ENCODE data around the gene HMG20B. TPM values are rescaled to one million over a fixed set of nuclear protein-coding genes. Genes with fewer than 3 reads are reported as not detected.

Gene HMG20B
- total RNA-seq, 1 experiment from 2014 or later = 115 TPM

GRCh38 chr19:3620145-3620816 lies 47.5 kb downstream of the HMG20B start:
- intact Hi-C loops (cut with micrococcal nuclease; ENCODE audit: unreplicated experiment) = no loop called here
- TF ChIP-seq, protein P1, sequence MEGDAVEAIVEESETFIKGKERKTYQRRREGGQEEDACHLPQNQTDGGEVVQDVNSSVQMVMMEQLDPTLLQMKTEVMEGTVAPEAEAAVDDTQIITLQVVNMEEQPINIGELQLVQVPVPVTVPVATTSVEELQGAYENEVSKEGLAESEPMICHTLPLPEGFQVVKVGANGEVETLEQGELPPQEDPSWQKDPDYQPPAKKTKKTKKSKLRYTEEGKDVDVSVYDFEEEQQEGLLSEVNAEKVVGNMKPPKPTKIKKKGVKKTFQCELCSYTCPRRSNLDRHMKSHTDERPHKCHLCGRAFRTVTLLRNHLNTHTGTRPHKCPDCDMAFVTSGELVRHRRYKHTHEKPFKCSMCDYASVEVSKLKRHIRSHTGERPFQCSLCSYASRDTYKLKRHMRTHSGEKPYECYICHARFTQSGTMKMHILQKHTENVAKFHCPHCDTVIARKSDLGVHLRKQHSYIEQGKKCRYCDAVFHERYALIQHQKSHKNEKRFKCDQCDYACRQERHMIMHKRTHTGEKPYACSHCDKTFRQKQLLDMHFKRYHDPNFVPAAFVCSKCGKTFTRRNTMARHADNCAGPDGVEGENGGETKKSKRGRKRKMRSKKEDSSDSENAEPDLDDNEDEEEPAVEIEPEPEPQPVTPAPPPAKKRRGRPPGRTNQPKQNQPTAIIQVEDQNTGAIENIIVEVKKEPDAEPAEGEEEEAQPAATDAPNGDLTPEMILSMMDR (conservative IDR thresholded peaks at IDR 0.05) = no peak
- no peak for TF ChIP-seq EZH2 (IDR thresholded peaks at IDR 0.05; ENCODE audit: low read depth)
- Histone ChIP-seq H4K20me1 (ENCODE audit: insufficient read depth) (0 out of 2 replicates have a peak, but pooled peaks cover 2% of the 10 kb centered on the region), H3K27ac (no peak overlapping the region), H3K4me1 (replicated peaks; ENCODE audit: insufficient read depth) (peaks cover 2% of the 10 kb centered on the region; the same call in 1 of the 2 replicates), H3F3A (ENCODE audit: insufficient read depth, low read depth) (no peaks in the 10 kb centered on the region), H3K79me2 (ENCODE audit: low read depth) (peaks cover 13% of the 10 kb centered on the region), H3K4me2 (no peak overlapping the region), H3K4me3 (no peak overlapping the region), H3K9me3 (ENCODE audit: insufficient read depth, low read depth) (no peaks in the 10 kb centered on the region), H3K9me2 (ENCODE audit: insufficient read depth) (no peaks in the 10 kb centered on the region), H3K27me3 (ENCODE audit: insufficient read depth, low read depth) (no peaks in the 10 kb centered on the region), H2AFZ (no peak overlapping the region), H3K36me3 (ENCODE audit: low read depth) (no peaks in the 10 kb centered on the region)
- no TSS peak for BruUV-seq (replicated peaks)
- CTCF ChIA-PET = no interaction called here
- DNase-seq = no peak
- POLR2A ChIA-PET (ENCODE audit: unreplicated experiment) = no interaction called here

- no peaks in the 10 kb centered on the region for H3K27me3 ChIP-seq (ENCODE audit: insufficient read depth, low read depth)
- CTCF ChIA-PET = no interaction called here
Observed at GRCh38 chr19:3620817-3621547, 48.2 kb downstream of the HMG20B start.

DNA sequence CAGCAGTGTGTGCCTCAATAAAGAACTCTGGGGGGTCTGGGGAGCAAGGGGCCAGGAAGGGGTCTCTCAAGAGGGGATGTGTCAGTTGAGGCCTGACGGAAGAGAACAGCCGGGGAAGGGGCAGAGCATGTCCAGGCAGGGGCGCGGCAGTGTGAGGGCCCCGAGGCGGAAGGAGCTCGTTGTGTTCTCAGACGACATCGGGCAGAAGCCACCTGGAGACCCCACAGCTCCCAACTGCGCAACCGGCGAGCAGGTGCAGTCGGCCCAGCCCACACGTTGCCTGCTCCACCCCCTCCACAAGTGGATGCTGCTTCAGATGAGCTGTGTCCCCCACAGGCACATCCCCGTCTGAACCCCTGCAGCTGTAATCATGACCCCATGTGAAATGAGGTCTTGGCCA lies 48.9 kb downstream of the HMG20B start:
- BruUV-seq (replicated peaks) = no TSS peak
- peaks cover 25% of the 10 kb centered on the region for H3K79me2 ChIP-seq (ENCODE audit: low read depth)
- H3K27me3 ChIP-seq (ENCODE audit: insufficient read depth, low read depth) = no peaks in the 10 kb centered on the region
- ChIA-PET POLR2A (ENCODE audit: unreplicated experiment) (interaction anchor here (0.5 kb wide), 1 partner anchor 121 kb away, joined by 3 read pairs; the partner anchor contains the start of gene DOHH), CTCF (no interaction called here)
- TF ChIP-seq, protein P1 (conservative IDR thresholded peaks at IDR 0.05) = no peak
- TF ChIP-seq EZH2 (IDR thresholded peaks at IDR 0.05; ENCODE audit: low read depth) = no peak
- H3K27ac ChIP-seq = no peak overlapping the region
- H3K36me3 ChIP-seq (ENCODE audit: low read depth) = no peaks in the 10 kb centered on the region
- no peak for DNase-seq
- peaks cover 5% of the 10 kb centered on the region; the same call in 1 of the 2 replicates for H3K4me1 ChIP-seq (replicated peaks; ENCODE audit: insufficient read depth)
- intact Hi-C loops (cut with micrococcal nuclease; ENCODE audit: unreplicated experiment) = no loop called here
- no peak overlapping the region for H2AFZ ChIP-seq
- no peaks in the 10 kb centered on the region for H3K9me2 ChIP-seq (ENCODE audit: insufficient read depth)
- no peak overlapping the region for H3K4me3 ChIP-seq
- no peaks in the 10 kb centered on the region for H3K9me3 ChIP-seq (ENCODE audit: insufficient read depth, low read depth)
- H3K4me2 ChIP-seq = no peak overlapping the region
- 0 out of 2 replicates have a peak, but pooled peaks cover 8% of the 10 kb centered on the region for H4K20me1 ChIP-seq (ENCODE audit: insufficient read depth)
- H3F3A ChIP-seq (ENCODE audit: insufficient read depth, low read depth) = no peaks in the 10 kb centered on the region

More at GRCh38 chr19:3620817-3621547, 48.2 kb downstream of the HMG20B start:
- H2AFZ ChIP-seq = no peak overlapping the region
- intact Hi-C loops (cut with micrococcal nuclease; ENCODE audit: unreplicated experiment) = no loop called here
- POLR2A ChIA-PET (ENCODE audit: unreplicated experiment) = interaction anchor here (0.5 kb wide), 1 partner anchor 120 kb away, joined by 3 read pairs; the partner anchor contains the start of gene DOHH
- peaks cover 20% of the 10 kb centered on the region for H3K79me2 ChIP-seq (ENCODE audit: low read depth)
- DNase-seq = no peak
- BruUV-seq (replicated peaks) = no TSS peak
- no peaks in the 10 kb centered on the region for H3F3A ChIP-seq (ENCODE audit: insufficient read depth, low read depth)
- no peaks in the 10 kb centered on the region for H3K9me2 ChIP-seq (ENCODE audit: insufficient read depth)
- H3K36me3 ChIP-seq (ENCODE audit: low read depth) = no peaks in the 10 kb centered on the region
- no peak overlapping the region for H3K4me2 ChIP-seq
- peaks cover 5% of the 10 kb centered on the region; the same call in 1 of the 2 replicates for H3K4me1 ChIP-seq (replicated peaks; ENCODE audit: insufficient read depth)
- no peak overlapping the region for H3K4me3 ChIP-seq
- 0 out of 2 replicates have a peak, but pooled peaks cover 8% of the 10 kb centered on the region for H4K20me1 ChIP-seq (ENCODE audit: insufficient read depth)
- no peak for TF ChIP-seq EZH2 (IDR thresholded peaks at IDR 0.05; ENCODE audit: low read depth)
- TF ChIP-seq, protein P1 (conservative IDR thresholded peaks at IDR 0.05) = no peak
- H3K27ac ChIP-seq = no peak overlapping the region
- H3K9me3 ChIP-seq (ENCODE audit: insufficient read depth, low read depth) = no peaks in the 10 kb centered on the region

Data from PC-9 (cell line).